GM18867 (cell line): ENCODE results near the gene CEP131.
"Not testable (repeated sequence)": the region's sequence is repeated elsewhere in the genome, so short reads cannot be mapped to it uniquely, and the experiment has no call there.

Experiments
- ATAC-seq: cut with Tn5 transposase; IDR thresholded peaks from one replicate; pipeline ENCODE4 v1.9.1; 2021; ENCODE audit warnings: mild to moderate bottlenecking, moderate library complexity; ENCODE audit not compliant: unreplicated experiment

The CEP131 gene

DNA sequence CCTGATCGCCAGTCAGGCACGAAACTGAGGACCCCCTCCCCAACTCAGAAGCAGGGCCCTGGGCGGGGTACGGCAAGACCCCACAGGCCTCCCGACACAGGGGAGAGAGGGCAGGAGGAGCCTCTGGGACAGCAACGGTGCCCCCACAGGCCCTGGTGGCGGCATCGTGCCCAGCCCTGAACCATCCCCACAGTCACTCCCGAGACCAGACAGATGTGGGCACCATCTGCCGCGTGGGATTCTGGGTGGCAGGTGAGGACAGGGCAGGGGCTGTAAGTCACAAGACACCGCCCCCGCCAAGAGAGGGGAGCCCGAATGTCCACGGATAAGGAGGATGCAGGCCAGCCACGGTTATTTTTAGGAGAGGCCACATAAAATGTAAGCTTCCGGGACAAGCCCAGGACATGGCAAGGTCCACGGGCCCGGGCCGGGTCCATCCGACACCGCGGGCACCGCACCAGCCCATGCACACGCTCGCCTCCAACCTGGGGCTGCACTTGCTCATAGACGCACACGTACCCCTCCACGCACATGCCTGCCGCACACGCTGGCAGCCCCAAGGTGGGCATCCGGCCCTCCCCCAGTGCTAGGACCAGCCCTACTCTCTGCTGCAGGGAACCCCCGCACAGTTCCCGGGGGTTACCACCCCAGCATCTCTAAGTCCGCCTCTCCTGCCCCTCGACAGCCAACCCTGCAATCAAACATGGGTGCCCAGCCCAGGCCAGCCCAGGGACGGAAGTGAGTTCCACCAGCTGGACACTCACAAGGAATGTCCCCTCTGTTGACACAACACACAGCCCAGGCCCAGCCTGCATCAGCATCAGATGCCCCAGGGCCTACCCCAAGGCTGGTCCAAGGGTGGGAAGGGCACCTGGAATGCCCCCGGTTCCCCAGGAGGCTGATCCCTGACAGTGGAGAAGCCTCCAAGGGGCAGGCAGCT lies 65.6 kb downstream of the CEP131 start:
- no peak for ATAC-seq

DNA sequence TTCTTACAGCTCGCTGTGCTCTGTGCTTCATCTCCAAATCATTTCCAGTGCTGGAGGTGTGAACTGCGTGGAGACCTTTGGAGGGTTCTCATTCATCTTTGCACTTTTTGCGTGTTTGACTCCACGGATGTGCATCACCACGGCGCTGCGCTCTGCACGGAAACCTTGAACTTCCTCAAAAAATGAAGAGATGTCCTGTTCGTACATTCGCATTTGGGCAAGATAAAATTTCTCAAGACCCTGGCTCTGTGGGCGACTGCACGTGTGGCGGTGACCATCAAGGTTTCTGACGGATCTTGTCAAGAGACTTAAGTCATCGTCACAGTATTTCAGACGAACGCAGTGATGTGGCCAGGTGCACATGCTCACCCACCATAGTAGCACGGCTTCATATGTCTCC lies 67.8 kb downstream of the CEP131 start:
- no peak for ATAC-seq

DNA sequence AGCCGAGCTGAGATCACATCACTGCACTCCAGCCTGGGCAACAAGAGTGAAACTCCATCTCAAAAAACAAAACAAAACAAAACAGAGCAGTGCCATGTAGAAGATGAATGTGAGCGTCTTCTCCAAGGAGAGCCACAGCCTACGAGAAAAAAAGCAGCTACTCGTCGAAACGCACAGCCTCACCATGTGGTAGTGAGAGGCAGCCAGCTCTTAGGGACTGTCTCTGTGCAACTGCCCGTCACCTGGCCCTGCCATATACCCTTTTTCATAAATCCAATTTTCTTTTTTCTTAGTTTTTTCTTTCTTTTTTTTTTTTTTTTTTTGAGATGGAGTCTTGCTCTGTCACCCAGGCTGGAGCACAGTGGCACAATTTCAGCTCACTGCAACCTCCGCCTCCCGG lies 68.7 kb downstream of the CEP131 start:
- ATAC-seq, result not testable (repeated sequence)

GRCh38 chr17:81153340-81153803 lies 69.4 kb downstream of the CEP131 start:
- ATAC-seq, result no peak

GRCh38 chr17:81152288-81152828 lies 70.4 kb downstream of the CEP131 start:
- ATAC-seq, result no peak

GRCh38 chr17:81151278-81151677 lies 71.5 kb downstream of the CEP131 start:
- no peak for ATAC-seq

GRCh38 chr17:81150377-81151077 lies 72.2 kb downstream of the CEP131 start:
- ATAC-seq, result no peak

DNA sequence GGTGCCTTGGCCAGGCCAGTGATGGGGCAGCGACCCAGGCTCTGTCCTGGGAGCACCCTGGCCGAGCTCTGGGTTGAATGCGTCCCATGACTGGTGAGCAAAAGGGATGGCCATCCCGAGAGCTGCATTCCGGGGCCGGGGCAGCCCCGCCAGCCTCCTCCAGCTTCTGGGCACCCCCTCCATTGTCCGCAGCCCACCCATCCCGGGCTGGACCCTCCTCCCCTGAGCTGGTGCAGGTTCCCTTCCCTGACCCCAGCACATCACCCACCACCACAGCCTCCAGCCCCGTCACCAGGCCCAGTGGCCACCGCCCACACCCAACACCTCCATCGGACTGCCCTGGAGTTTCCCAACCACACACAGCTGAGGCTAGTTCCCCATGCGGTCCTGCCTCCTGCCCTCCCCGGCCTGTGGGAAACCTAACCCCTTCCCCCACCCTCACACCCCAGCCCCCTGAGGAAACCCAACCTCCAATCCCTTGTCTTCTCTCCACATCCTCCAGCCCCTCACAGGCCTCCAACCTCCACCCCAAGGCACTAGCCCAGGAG lies 73.7 kb downstream of the CEP131 start:
- no peak for ATAC-seq

DNA sequence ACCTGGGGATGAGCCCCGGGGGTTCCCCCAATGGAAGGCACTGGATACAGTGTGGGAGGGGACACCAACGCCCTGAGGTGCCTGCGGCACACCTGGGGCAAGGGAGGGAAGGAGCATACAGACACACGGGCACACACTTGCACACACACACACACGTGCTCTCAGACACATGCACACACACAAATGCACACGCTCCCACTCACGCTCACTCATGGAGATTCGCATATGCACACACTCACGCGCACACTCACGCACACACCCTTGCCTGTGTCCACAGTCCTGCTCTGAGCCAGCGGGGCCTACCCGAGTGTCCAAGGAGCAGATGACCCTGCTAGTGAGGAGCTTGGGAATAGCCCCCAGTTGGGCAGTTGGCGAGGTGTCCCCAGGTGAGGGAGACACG lies 74.2 kb downstream of the CEP131 start:
- ATAC-seq, result no peak

DNA sequence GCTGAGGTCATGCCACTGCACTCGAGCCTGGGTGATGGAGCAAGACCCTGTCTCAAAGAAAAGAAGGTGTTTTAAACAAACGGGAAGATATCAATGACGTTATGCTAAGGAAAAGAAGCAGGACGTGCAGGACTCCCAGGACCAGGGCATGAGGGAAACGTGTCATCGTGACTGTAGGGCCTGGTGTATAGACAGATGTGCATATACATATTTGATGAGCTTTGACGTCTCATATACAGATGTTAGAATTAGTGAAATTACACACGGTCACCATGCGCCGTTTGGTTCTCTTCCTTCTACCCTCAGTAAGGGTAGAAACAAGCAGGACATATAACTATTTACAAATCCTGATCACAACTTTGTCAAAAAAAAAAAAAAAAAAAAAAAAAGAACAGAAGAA lies 75.1 kb downstream of the CEP131 start:
- no peak for ATAC-seq

DNA sequence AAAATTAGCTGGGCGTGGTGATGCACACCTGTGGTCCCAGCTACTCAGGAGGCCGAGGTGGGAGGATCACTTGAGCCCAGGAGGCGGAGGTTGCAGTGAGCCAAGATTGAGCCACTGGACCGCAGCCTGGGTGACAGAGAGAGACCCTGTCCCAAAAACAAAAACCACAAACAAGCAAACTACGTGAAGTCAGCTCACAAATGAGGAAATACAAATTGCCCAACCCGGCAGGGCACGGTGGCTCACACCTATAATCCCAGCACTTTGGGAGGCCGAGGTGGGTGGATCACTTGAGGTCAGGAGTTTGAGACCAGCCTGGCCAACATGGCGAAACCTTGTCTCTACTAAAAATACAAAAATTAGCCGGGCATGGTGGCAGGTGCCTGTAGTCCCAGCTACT lies 76.6 kb downstream of the CEP131 start:
- ATAC-seq, result not testable (repeated sequence)

DNA sequence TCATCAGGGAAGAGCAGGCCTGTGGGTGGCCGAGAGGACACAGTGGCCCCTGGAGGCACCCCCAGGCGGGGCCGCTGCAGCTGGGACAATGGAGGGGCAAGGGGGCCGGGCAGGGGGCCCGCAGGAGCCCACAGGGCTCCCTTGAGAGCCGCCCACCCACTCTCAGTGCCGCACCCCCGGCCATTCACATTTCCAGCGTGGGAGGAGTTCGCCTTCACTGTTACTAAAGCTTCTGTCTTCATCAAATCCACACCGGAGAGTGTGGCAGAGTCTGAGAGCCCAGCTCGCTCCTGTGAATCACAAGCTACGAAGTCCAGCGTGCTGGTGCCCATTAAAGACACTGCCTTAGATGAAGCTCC lies 78.4 kb downstream of the CEP131 start:
- no peak for ATAC-seq

GRCh38 chr17:81143717-81144422 lies 78.9 kb downstream of the CEP131 start:
- no peak for ATAC-seq

DNA sequence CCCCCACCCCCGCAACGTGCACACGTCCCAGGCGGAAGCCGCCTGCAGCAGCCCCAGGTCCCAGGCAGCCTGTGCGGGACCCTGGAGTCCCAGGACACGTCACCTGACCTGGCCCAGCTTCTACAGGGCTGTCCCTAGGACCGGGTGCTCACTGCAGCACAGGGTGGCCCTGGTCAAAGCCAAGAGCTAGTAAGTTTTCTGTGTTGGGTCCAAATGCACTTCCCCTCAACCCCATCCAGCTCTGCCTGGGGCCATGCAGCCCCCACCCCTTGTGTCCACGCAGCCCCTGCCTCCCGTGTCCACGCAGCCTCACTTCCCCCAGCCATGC lies 79.6 kb downstream of the CEP131 start:
- ATAC-seq, result no peak

GRCh38 chr17:81142301-81143199 lies 80.2 kb downstream of the CEP131 start:
- ATAC-seq, result no peak

GRCh38 chr17:81140695-81141094 lies 82.1 kb downstream of the CEP131 start:
- ATAC-seq, result no peak

GRCh38 chr17:81140018-81140417 lies 82.7 kb downstream of the CEP131 start:
- no peak for ATAC-seq
